HG03139 (cell line): Measurements from ENCODE around the gene KCNC3.

ENCODE experiments used
- ATAC-seq: cut with Tn5 transposase; IDR thresholded peaks from one replicate; pipeline ENCODE4 v1.9.1; 2021; ENCODE audit not compliant: unreplicated experiment

KCNC3 gene

GRCh38 chr19:50280074-50280473 is 49.1 kb downstream of the KCNC3 start:
- ATAC-seq: no peak

- ATAC-seq: no peak
These were observed 51.1 kb downstream of the KCNC3 start for GRCh38 chr19:50277966-50278580.

GRCh38 chr19:50276370-50277063 is 52.7 kb downstream of the KCNC3 start:
- no peak for ATAC-seq

GRCh38 chr19:50275577-50276368 is 53.4 kb downstream of the KCNC3 start:
- no peak for ATAC-seq

- ATAC-seq: no peak
These were observed 55.4 kb downstream of the KCNC3 start for GRCh38 chr19:50273821-50274220.

GRCh38 chr19:50272263-50272897 is 56.8 kb downstream of the KCNC3 start:
- no peak for ATAC-seq

- ATAC-seq: no peak
These were observed 59.5 kb downstream of the KCNC3 start for GRCh38 chr19:50269653-50270052.

- no peak for ATAC-seq
These were observed 60.7 kb downstream of the KCNC3 start for GRCh38 chr19:50268501-50268900.

GRCh38 chr19:50268041-50268440 is 61.1 kb downstream of the KCNC3 start:
- no peak for ATAC-seq

GRCh38 chr19:50266896-50267295 is 62.3 kb downstream of the KCNC3 start:
- no peak for ATAC-seq

GRCh38 chr19:50266041-50266440 is 63.1 kb downstream of the KCNC3 start:
- no peak for ATAC-seq

- ATAC-seq: no peak
These were observed 64.5 kb downstream of the KCNC3 start for GRCh38 chr19:50264483-50265186.

- ATAC-seq: no peak
These were observed 66.0 kb downstream of the KCNC3 start for GRCh38 chr19:50263176-50263575.
